HepG2 (cell line): ENCODE data around the gene PAFAH1B2.
A peak's percentile ranks its signal among the peaks of the same experiment; 100 is the strongest.

Experiments used
- FOXP1 ChIP-seq, 2 experiments: fragments of 450-650 bp in 1 of 2; IDR thresholded peaks; 2 replicates each; pipeline ENCODE4 v1.6.1; 2017 to 2018; ENCODE audit warnings: antibody characterized with exemption in 1 of 2
- KAT2B ChIP-seq: fragments of 150-350 bp; IDR thresholded peaks from 2 replicates; pipeline ENCODE4 v1.6.1; 2014; ENCODE audit warnings: low read depth, low read length, borderline replicate concordance
- POLR2A ChIP-seq, 2 experiments: IDR thresholded peaks; 2 replicates each; pipeline ENCODE4 v1.6.1; 2011; ENCODE audit warnings: low read depth in 2 of 2, low read length in 2 of 2, mild to moderate bottlenecking in 1 of 2, moderate library complexity in 1 of 2; ENCODE audit not compliant: insufficient read depth in 1 of 2
- TCF7L2 ChIP-seq: IDR thresholded peaks from 2 replicates; pipeline ENCODE4 v1.6.1; 2011; ENCODE audit warnings: mild to moderate bottlenecking, low read depth, low read length, moderate library complexity
- USF2 ChIP-seq, 2 experiments: sonication (generic) in 1 of 2; formaldehyde crosslinking in 1 of 2; IDR thresholded peaks; 2 replicates each; pipeline versions ENCODE4 v1.5.1 to v1.6.1; 2011 to 2020; ENCODE audit warnings: borderline replicate concordance in 1 of 2, low read depth in 1 of 2, low read length in 1 of 2, mild to moderate bottlenecking in 1 of 2, missing genetic modification reagents in 1 of 2, moderate library complexity in 1 of 2
- ZNF367 ChIP-seq: sonication (generic); formaldehyde crosslinking; IDR thresholded peaks from 2 replicates; pipeline ENCODE4 v1.4.0; 2020; ENCODE audit warnings: missing genetic modification reagents, borderline replicate concordance
- TF ChIP-seq, protein P1 (sequence below): sonication (generic); formaldehyde crosslinking; IDR thresholded peaks from 2 replicates; pipeline ENCODE4 v1.4.0; 2020; ENCODE audit warnings: missing genetic modification reagents, borderline replicate concordance
- TF ChIP-seq, protein P2 (sequence below): sonication (generic); formaldehyde crosslinking; IDR thresholded peaks from 2 replicates; pipeline ENCODE4 v1.4.0; 2020; ENCODE audit warnings: missing genetic modification reagents
- TF ChIP-seq, protein P3 (sequence below): sonication (generic); formaldehyde crosslinking; IDR thresholded peaks from 2 replicates; pipeline ENCODE4 v1.8.0; 2022; ENCODE audit warnings: missing genetic modification reagents, mild to moderate bottlenecking, borderline replicate concordance

- TF ChIP-seq USF2 (IDR thresholded peaks at IDR 0.05; ENCODE audit: low read depth, low read length) (peak; percentile 92), USF2 (CRISPR knock-in tag; IDR thresholded peaks at IDR 0.05; ENCODE audit: borderline replicate concordance) (peak; percentile 92; the same call in 1 of the 2 replicates), KAT2B (no peak), FOXP1 (IDR thresholded peaks at IDR 0.05) (no peak), FOXP1 (CRISPR knock-in tag; IDR thresholded peaks at IDR 0.05) (no peak), TCF7L2 (no peak), ZNF367 (CRISPR knock-in tag) (no peak), POLR2A (IDR thresholded peaks at IDR 0.05; ENCODE audit: insufficient read depth in 1 of 2, low read depth in 2 of 2, low read length in 2 of 2) (peak in 1 of 2 experiments; percentile 37; a peak in 1 of 4 replicates)
- TF ChIP-seq, protein P1, sequence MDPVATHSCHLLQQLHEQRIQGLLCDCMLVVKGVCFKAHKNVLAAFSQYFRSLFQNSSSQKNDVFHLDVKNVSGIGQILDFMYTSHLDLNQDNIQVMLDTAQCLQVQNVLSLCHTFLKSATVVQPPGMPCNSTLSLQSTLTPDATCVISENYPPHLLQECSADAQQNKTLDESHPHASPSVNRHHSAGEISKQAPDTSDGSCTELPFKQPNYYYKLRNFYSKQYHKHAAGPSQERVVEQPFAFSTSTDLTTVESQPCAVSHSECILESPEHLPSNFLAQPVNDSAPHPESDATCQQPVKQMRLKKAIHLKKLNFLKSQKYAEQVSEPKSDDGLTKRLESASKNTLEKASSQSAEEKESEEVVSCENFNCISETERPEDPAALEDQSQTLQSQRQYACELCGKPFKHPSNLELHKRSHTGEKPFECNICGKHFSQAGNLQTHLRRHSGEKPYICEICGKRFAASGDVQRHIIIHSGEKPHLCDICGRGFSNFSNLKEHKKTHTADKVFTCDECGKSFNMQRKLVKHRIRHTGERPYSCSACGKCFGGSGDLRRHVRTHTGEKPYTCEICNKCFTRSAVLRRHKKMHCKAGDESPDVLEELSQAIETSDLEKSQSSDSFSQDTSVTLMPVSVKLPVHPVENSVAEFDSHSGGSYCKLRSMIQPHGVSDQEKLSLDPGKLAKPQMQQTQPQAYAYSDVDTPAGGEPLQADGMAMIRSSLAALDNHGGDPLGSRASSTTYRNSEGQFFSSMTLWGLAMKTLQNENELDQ (CRISPR knock-in tag): no peak
- TF ChIP-seq, protein P2, sequence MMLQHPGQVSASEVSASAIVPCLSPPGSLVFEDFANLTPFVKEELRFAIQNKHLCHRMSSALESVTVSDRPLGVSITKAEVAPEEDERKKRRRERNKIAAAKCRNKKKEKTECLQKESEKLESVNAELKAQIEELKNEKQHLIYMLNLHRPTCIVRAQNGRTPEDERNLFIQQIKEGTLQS (CRISPR knock-in tag): 0 out of 2 replicates have a peak, but pooled peaks have one; percentile 29
- TF ChIP-seq, protein P3, sequence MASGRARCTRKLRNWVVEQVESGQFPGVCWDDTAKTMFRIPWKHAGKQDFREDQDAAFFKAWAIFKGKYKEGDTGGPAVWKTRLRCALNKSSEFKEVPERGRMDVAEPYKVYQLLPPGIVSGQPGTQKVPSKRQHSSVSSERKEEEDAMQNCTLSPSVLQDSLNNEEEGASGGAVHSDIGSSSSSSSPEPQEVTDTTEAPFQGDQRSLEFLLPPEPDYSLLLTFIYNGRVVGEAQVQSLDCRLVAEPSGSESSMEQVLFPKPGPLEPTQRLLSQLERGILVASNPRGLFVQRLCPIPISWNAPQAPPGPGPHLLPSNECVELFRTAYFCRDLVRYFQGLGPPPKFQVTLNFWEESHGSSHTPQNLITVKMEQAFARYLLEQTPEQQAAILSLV: no peak
Observed at GRCh38 chr11:117098269-117099232, 45.5 kb upstream of the PAFAH1B2 start, which contains the start of gene SIK3.
